Activated T-helper 9 cell treated with anti-CD3 and anti-CD28 coated beads, Interleukin-2, amount 50 U/mL, for 16 hours (primary cell): ENCODE data around the gene DNAL1.
"Not testable (repeated sequence)": the region's sequence is repeated elsewhere in the genome, so short reads cannot be mapped to it uniquely, and the experiment has no call there.

Experiments
- DNase-seq: peaks from one replicate; pipeline ENCODE4 v3.0.0-alpha.2; 2020; ENCODE audit warnings: low read depth

DNAL1 gene

GRCh38 chr14:73708076-73708475 is 63.3 kb downstream of the DNAL1 start:
- not testable (repeated sequence) for DNase-seq

GRCh38 chr14:73709904-73710469 is 65.2 kb downstream of the DNAL1 start:
- no peak for DNase-seq

- DNase-seq: no peak
Measured at GRCh38 chr14:73710737-73711136, 66.0 kb downstream of the DNAL1 start.

DNA sequence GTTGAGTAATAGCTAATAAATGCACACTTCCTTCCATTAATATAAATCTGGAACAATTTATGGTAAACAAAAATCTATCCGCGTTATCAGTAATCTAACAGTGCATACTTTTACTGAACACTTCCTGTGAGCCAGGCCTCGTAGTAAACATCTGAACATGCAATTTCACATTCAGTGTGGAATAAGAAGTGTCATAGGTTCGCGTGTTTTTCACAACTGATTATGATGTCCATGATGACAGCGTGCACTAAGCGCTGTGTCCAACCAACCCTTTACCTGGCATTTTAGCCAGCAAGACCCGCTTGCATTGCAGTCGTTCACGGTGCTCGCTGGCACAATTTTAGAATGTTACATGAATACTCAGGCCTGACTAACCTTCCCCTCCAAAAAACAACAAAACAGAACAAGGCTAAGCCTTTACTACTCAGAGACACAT is 67.3 kb downstream of the DNAL1 start:
- DNase-seq: no peak

- DNase-seq: no peak
Measured at GRCh38 chr14:73712540-73713180, 67.9 kb downstream of the DNAL1 start.

DNA sequence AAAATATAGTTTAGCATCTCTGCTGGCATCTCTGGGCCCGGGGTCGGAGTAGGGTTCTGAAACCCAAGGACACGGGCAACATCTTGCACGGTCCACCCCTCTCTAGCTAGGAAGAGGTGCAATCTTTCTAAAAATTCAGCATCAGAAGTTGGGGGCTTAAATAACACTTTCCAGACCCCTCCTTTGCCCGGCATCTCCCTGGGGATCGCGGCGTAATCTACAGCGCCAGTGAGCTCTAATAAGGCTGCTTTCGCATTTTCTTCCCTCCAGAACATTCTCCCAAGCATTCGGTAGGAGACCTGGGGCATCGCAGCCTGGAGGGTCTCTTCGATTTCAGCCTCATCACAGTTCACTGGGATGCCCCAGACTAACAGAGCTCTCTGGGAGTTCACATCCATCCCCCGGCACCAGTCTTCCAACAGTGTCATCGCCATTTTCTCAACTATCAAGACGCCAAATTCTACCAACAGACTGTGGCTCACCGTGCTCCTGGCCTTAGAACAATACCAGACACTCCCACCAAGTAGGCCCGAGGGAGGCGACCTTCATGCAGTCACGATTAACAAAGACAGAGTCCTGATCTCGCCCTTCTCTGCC is 68.5 kb downstream of the DNAL1 start:
- no peak for DNase-seq

DNA sequence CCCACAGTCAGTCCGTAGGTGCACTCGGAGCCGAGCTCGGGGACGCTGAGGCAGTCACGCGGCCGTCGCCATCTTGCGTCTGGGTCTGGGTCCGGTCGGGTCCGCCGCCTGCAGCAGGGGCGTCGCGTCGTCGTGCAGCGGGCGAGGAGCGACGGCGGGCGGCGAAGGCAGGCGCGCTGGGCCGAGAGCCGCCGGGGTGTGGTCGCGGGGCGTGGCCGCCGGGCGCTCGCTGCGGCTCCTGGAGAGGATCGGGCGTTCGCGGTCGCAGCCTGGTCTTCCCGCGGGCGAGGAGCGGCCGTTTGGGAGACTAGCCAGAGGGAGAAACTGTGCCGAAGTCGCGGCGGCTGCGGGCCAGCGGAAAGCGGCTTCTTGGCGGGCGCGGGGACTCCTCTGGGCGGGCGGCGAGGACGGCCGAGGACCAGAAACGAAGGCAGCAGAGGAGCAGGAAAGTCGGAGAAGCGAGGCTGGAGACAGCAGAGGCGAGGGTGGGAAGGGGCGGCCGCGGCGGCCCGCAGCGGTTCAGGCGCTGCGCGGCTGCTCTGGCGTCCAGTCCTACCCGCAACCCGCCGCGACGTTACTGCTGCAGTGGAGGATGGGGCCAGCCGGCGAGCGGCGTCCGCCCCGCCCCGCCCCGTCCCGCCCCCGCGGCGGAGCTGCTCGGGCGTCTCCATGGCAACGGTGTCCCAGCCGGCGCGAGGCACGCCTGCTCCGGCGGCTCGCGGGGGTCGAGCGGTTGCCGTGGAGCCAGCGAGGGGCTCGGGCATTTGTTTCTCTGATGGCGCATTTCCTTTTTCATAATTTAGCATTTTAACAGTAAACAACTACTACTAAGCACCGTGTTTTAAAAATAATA is 69.2 kb downstream of the DNAL1 start, which contains the start of gene PNMA1:
PNMA1 (minus strand) TSS at position 582 of the 853 bp plus-strand sequence. CDS start 745 bp downstream, outside the sequence.
- peak; percentile 75 for DNase-seq

- DNase-seq: no peak
Measured at GRCh38 chr14:73714656-73715081, 69.9 kb downstream of the DNAL1 start.

DNA sequence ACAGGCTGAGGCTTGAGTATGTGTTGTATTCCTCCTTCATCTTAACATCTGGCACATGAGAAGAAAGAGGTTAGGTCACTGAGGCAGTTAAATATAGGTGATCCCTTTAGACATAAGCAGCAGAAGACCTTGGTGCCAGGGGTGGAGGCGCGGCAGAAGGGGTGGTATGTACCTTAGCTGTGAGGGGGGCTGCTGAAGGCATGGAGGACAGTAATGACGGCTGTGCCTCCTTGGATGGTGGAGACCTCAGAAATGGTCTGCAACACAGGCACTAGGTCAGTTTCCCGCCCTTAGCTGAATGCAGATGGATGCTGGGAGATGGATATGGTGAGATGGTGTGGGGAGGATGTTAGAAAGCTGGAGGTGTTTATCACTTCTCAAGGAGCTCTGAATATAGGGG is 70.9 kb downstream of the DNAL1 start:
- DNase-seq: no peak

DNA sequence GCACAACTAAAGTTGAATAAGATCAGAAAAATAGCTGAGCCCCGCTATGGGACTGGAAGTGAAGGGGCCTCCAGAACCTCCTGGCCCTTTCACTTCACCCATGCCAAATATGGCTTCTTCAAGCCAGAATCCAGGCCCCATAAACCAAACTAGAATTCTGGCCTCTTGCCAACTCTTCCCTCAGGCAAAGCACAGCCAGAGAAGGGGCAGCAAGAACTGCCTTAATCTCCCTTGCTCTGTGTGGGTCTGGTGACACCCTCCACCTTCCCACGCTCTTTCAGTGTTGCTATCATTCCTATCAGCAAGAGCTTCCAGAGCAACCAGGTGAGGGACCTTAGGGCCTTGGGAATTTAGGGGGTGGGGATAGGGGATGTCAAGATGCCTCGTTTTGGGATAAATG is 72.5 kb downstream of the DNAL1 start:
- DNase-seq: no peak

DNA sequence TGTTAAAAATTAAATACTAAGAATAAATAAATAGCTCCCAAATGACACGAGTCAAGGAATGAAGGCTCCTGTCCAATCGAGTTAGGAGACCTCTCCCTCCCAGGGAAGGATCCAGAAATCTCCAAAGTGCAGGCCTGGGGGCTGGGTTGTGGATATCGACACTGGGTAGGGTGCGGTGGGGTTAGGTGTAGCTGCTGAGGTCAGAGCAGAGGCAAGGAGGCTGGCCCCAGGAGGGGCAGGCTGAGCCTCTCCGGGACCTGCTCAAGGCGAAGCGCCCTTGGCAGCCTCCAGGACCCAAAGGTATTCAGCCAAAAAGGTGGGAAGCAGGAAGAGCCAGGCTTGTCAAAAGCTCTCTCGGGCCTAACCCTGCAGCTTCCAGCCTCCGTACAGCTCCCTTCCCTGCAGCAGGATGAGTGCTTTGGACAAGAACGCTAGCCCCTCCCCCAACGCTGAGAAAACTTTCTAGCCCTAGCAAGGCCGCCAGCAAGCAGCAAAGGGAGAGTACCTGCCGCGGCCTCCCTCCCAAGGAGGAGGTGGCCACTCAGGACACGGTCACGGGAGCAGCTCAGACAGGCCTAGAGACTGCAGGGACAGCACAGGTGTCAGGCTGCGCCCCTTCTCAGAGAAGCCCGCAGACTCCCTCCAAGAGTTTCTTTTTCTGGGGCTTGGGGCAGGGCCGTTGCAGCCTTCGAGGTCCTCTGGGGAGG is 73.1 kb downstream of the DNAL1 start:
- no peak for DNase-seq

DNA sequence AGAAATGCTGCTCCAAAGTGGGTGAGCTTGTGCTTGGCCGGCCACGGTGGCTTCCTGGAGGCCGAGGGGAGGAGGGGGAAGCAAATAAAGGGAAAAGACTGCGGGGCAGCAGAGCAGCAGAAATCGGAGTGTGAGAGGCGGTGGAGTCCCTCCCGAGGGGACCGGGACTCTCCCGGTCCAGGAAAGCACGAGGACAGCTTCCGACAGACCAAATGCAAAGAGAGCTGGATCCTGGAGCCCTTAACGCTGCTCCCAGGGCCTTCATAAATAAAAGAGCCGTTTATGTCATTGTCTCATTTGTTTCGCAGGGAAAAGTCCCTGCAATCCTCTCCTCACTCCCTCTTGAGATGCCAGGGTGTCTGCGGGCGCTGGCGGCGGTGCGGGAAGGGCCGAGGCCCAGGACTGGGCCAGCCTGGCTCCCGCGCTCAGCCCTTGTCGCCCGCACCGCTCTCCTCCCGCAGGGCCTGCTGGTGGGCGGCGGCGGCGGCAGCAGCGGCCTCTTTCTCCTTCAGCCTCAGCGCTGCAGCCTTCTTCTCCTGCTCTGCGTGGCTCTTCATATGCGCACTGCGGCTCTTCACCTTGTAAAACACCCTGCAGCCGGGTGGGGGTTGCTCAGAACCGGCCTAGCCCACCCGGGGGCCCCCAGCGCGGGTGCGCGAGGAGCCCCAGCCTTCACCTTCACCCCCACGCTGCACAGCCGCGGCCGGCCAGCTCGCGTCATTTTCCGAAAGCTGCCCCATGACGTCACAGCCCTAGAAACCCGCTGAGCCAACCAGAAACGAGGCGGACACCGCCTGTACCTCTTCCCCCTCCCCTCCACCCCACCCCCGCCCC is 73.8 kb downstream of the DNAL1 start:
- no peak for DNase-seq

DNA sequence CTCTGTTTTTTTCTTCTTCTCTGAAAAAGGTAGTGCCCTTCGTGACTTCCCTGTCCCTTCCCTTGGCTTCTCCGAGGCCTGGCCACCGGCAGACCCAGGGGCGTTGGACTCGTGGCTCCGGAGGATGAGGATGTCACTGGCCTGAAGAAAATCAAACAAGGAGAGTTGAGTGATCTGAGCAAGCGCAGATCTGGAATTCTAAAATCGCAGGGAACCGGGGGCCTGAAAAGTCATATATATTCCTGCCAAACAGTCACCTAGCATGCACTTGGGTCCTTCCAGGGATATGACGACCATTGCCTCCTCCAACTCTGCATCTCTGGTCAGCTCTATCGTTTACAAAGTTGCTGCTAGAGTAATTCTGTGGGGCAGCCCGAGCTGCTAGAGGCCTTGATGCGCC is 74.6 kb downstream of the DNAL1 start:
- no peak for DNase-seq

DNA sequence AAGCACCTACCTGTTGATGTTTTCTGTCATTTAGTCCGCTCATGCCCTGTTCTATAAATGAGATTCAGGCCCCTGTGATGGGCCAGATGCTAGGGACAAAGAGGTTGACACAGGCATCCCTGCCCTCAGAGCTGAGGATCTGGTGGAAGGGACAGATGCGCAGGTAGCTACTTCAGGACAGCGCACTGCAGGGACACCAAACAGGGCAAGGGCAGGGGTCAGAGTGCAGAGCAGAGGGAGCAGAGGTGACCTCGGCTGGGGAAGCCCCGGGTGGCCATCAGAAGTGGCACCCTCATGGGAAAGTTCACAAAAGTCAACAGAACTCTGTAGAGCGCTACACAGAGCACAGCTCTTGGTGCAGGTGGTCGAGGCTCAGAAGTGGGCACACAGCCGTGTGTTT is 75.0 kb downstream of the DNAL1 start:
- DNase-seq: no peak

GRCh38 chr14:73720636-73721035 is 75.8 kb downstream of the DNAL1 start:
- no peak for DNase-seq

GRCh38 chr14:73721101-73721821 is 76.5 kb downstream of the DNAL1 start:
- DNase-seq: no peak

GRCh38 chr14:73722581-73722980 is 77.8 kb downstream of the DNAL1 start:
- DNase-seq: no peak

GRCh38 chr14:73723406-73723796 is 78.6 kb downstream of the DNAL1 start:
- no peak for DNase-seq

GRCh38 chr14:73723797-73724661 is 79.2 kb downstream of the DNAL1 start:
- DNase-seq: no peak
